GM19455 (cell line): Measurements from ENCODE around the gene ACVR2B.

Source experiments
- ATAC-seq: cut with Tn5 transposase; IDR thresholded peaks from one replicate; pipeline ENCODE4 v1.9.1; 2021; ENCODE audit not compliant: unreplicated experiment

ACVR2B gene

DNA sequence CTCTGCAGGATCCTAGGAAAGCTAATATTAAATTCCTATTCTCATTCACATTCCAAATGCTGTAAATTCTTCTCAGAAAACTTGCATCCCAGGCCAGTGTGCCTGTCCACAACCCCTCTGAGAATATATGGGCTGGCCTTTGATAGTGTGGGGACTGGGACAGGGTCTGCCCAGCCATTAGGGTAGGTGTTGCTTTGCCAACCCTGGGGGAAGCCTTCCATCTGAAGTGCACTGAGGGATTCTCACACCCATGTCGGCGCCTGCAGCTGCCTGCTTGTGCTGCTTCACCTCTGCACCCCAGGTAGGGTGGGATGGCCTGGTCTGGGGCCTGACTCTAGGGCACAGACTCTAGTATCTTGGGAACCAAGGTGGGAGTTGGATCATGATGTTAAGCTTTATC lies 27.2 kb downstream of the ACVR2B start:
- no peak for ATAC-seq

DNA sequence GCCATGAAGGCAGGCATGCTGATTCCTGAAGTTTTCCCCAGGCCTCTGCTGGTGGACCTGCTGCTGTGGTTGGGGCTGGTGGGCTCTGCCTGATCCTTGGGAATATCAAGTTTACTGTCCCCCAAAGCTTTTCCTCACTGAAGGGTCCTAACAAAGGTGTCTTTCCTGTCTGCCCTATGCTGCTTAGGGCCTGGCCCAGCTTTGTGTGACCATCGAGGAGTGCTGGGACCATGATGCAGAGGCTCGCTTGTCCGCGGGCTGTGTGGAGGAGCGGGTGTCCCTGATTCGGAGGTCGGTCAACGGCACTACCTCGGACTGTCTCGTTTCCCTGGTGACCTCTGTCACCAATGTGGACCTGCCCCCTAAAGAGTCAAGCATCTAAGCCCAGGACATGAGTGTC lies 29.3 kb downstream of the ACVR2B start:
- ATAC-seq, result no peak

DNA sequence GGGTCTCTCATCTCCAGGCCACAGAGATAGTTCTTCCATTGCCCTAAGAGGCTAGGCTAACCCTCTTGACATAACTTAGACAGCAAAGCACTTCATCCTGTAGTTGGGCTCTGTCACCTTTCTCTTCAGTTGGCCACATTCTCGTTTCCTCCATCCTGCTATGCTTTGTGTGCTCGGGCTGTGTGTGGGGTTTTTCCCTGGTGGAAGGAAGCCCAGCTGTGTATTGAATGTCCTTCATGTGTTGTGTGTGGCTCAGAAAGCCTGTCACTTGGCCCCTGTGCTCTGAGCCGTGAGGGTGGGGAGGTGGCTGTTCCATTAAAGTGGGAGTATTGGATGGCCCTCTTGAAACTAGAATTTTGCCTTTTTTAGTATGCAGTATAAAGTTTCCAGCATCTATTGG lies 33.6 kb downstream of the ACVR2B start:
- ATAC-seq, result no peak

DNA sequence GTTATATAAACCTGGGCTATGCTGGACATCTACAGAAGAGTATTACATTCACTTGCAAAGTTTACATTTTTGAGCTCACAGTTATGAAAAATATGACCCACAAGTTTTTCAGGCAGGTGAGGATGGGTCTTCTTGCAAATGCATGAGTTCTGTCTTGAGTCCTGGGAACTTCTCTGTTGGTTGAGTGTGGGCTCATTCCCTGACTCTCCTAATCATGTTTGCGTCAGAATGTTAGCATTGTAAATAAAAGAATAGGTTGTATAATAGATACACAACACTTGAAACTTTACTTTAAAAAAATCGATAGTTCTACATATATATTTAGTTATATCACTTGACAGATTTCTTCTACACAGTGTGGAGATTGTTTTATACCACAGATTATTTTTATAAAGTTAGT lies 35.3 kb downstream of the ACVR2B start:
- no peak for ATAC-seq

DNA sequence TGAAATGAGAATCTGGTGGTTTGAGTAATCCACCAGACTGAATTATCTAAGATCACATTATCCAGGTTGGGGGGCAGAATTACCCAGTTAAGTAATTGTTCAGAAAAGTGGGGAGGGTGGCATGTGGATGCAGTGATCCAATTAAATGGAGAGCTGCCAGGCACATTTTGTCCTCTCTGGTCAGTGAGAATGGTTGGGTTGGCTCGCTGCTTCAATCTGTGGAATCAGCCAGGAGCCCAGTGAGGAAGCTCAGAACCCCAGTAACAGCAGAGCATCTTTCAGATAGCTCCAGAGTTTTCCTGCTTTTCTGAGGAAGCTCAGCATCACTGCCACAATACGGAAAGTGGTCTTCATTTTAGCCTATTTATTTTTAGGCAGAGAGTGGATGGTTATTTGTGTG lies 36.1 kb downstream of the ACVR2B start:
- ATAC-seq, result no peak

DNA sequence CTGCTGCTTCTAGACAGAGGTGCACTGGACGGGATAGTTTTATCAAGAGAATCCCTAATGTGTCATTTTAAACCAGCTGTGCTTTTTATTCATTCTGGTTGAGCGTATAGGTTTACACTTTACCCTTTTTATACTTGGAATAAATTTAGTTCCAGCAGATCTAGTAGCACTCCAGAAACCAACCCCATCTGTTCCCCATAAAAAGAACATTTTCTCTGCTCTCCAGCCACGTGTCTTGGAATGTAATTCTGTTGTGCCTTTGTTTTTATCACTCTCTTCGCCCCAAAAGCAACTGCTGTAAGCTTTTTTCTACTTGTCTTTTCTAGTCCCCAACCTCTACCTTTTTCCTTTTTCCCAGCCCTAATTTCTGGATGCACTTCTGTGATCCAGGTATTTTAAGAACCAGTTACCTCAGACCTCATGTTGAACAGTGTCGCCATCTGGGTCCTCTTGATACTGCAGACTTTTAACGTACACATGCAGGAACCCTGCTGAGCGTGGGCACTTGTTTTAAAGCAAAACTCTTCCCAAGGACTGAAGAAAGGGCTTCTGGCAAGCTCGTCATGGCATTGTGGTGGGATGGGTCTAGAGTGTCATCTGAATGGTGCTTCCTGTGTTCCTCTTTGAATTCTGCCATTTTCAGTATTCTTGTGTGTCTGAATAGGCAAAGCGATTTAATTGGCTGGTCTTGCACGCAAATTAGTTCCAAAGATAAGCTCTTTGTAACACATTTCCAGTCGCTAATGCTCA lies 36.8 kb downstream of the ACVR2B start:
- ATAC-seq, result no peak

DNA sequence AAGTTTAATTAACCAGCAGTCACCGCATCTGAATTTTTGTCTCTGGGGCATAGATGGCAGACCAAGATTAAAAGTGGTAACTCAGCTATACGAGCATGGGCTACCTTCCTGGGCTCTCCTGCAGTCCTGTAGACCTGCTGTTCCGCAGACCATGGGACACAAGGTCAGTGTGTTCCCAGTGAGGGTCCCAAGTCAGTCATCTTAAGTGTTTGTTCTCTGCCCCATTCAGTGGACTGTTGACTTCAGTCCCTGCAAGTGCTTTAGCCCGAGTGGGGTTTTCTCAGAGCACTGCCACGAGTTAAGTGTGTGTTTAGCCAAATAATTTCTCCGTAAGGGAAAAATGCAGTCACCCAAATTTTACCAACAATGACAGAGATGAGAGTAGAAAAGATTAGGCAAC lies 37.5 kb downstream of the ACVR2B start:
- no peak for ATAC-seq

DNA sequence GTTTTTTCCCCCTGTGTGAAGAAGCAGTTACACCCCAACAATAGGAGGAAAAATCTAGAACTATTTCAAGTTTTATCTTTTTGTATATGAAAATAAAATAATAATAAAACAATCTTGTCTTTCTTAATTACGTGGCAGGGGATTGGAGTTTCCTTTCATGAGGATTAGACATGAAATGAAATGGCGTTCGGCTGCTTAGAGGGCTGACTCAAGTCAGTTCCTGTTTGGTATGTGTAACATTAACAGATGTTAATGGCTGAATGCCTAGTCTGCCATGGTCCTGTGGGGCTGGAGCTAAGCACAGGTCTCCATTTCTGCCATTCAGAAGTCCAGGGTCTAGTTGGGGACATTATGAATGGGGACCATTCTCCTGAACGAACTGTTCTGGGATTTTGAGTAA lies 39.3 kb downstream of the ACVR2B start:
- no peak for ATAC-seq

DNA sequence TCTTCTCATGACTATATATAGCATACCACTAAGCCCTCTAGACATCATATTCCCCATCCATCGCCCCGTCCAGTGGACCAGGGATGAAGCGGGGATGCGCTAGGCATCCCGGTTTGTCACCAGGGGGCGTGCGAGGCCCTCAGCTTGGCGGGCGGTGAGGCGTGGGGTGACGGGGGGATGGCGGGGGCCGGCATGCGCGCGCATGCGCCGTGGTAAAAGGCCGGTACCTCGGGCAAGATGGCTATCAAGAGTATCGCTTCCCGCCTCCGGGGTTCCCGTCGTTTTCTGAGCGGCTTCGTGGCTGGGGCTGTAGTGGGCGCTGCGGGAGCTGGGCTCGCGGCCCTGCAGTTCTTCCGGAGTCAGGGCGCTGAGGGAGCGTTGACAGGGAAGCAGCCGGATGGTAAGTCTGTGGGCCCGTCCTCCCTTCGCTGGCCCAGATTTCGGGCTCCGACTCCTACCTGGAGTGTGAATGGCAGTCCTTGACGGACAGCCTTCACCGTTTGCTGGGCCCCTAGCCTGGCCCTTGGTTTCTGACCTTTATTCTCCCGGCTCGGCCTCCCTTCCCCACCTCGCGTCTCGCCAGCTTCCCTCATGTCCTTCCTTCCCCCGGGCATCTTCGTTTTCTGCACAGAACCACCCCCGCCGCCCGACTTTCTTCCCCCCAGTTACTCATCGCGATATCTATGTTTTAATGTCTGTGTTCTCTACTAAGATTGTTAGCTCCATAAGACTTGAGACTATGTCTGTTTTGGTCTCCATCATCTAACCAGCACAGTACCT lies 42.6 kb downstream of the ACVR2B start, which contains the start of gene EXOG:
Gene EXOG (plus strand): TSS at position 210 of the 780 bp plus-strand sequence. CDS start 28 bp downstream, at position 238.
- ATAC-seq, result peak; percentile 87

DNA sequence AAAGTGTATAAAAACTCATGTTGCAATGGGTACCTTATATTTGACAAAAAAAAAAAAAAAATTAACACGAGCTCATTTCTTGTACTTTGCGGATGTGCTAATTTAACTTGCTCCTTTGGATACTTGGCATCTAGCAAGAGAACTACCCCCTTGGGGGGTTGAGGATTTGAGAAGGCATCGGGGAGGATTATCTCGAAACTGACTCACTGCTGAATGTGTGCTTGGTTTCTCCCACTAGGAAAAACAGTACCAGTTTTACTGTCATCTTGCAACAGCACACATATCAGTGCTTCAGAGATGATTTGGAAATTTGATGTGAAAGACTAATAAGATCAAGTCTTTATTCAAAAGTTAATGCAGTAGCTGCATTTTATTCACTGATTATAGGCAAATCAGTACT lies 43.3 kb downstream of the ACVR2B start:
- ATAC-seq, result no peak

DNA sequence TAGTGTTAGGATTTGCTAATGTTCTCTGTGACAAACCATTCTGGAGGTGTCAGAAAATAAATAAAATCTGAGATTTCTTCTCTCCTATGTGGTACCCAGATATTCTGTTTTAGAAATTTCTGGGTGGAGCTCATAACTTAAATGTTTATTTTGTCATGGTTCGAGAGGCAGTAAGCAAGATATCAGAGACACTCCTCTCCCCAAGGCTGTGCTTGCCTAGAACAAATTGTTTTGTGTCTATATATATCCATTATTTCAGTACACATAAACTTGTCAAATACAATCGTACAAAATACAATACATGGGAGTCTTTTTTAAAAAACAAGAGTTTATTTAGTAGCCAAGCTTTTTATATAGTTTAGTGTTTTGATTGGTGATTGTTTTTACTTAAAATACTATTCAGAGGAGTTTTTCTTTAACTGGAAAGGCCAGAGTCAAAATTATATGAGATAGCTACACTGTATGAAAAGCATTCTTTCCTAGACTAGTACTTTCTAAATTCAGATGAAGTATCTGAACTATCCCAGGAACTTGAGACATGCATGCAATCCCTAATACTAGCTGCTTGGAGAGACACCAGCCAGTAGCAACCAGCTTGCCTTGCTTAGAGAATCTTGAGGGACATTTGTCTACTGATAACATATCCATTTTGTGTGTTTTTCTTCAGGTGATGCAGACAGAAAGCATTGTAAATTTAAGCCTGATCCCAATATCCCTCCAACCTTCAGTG lies 47.2 kb downstream of the ACVR2B start:
- no peak for ATAC-seq

DNA sequence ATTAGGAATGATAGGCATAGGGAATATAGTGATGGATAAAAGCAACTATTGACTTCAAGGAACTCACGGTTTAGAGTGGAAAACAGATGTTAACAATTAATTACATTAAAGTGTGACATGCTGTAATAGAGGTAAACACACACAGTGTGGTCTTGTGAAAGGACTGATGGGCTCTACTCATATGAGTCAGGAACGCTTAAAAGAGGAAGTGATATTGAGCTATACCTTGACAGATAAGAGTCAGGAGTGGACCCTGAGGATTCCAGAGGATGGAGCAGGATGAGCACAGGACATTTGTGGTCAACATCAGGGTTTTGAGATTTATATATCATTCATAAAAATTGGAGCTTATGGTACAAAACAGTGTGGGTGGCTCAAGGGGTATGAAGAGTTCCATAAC lies 53.4 kb downstream of the ACVR2B start:
- ATAC-seq, result peak; percentile 82

DNA sequence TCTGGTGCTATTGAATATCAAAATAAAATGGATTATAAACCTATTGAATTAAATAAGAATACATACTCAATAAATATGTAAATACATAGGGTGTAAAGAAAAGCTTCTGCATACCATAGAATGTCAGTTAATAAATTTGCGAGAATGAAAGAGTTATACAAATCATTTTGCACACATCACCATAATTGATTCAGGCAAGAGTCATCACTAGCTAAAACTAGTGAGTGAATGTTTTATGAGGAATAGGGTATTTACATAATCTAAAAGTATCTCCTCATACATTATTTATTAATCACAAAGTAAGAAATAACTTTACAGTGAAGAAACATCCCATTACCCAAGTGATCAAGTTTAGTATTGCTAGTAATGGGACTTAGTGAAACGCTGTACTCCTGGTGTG lies 56.0 kb downstream of the ACVR2B start:
- no peak for ATAC-seq

DNA sequence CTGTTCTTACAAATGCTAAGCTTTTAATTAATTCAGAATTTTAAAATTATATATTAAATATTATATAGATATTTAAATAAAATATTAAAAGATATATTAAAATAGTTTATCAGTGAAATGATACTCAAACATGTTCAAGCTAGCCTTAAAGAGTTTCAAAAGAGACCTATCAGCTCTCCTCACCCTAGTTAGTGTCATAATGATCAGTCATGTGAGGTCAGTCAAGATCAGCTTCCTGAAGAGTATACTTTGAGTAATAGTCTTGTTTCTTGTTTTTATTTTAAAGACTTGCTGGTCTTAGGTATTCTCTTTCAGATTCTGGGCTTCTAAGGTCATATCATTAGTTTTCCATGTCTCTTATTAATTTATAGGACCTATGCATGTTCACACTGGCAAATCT lies 56.9 kb downstream of the ACVR2B start:
- no peak for ATAC-seq

DNA sequence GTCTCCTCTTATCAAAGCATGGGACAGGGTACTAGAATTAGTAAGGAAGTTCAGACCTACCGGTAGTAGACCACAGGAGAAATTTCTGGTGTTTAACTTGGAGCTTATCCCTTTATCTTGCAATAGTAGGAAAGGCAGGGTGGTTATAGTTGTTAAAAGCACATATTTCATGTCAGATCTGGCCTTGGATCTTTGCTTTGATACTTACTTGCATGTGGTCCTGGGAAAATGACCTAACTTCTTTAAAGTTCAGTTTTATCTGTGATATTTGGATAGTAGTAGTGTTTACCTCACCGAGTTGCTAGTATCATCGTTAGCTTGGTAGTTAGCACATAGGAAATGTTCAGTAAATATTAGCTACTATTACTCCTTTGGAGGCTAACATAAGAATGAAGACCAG lies 57.9 kb downstream of the ACVR2B start:
- ATAC-seq, result no peak

DNA sequence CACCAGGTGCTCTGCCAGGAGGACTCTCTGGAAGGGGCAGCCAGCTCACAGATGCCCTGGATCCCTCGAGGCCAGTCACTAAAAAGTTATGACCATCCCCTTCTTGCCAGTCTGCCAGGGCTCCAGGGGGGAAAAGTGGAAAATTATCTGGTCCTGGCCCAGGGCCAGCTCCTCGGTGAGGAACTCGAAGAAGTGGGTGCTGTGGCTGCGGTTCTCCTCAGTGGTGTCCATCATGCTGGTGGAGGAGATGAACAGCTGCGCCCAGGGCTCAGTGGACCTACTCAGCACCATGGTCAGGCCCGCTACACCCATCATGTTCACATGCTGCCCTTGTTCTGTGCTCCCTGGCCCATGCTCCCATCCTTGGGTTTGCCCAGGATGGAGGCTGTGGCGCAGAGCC lies 61.7 kb downstream of the ACVR2B start:
- ATAC-seq, result no peak

DNA sequence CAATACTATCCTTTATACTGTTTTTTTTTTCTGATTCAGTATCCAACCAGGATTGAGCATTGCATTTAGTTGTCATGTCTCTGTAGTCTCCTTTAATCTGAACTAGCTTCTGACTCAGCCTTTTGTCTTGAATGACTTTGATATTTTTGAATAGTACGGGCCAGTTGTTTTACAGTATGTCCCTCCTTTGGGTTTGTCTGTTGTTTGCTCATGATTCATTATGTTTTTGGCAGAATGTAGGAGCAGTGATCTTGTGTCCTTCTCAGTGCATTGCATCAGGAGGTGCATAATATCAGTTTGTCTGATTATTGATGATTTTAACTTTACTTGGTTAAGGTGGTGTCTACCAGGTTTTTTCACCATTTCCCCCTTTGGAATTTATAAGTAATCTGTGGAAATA lies 63.0 kb downstream of the ACVR2B start:
- ATAC-seq, result no peak

DNA sequence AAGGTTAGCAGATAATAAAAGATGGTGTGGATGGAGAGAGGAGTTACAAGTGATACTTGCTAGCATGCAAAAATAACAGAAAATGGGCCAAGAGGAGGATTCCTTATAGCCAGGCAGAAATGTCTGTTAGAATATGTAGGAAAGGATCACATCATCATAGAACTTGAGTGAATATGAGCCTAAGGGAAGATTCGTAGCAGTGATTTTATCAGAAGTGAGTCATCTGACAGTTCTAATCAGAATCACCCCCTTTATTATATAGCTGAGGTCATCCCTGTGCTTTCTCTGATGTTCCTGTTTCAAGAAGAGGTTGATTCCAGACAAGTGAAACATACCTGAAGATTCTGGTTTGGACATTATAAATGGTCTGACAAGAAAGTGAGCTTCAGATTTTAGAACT lies 65.3 kb downstream of the ACVR2B start:
- ATAC-seq, result no peak

DNA sequence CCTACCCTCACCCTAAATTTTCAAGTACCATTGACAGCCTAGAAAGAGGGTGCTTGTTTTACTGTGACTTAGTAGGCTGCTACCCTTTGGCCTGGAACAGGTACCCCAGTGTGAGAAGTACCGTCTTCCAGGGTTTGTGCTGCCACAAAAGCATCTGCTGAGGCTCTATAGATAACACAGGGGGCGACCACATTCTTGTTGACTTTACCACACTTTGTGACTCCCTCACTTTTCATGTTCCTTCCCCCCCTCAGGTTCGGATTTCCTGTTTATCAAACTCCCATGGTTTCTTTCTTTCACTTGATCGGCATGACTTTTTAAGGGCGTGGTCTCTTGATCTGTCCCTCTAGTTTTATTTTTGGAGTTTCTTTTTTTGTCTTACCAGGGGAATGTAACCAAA lies 66.0 kb downstream of the ACVR2B start:
- ATAC-seq, result no peak

DNA sequence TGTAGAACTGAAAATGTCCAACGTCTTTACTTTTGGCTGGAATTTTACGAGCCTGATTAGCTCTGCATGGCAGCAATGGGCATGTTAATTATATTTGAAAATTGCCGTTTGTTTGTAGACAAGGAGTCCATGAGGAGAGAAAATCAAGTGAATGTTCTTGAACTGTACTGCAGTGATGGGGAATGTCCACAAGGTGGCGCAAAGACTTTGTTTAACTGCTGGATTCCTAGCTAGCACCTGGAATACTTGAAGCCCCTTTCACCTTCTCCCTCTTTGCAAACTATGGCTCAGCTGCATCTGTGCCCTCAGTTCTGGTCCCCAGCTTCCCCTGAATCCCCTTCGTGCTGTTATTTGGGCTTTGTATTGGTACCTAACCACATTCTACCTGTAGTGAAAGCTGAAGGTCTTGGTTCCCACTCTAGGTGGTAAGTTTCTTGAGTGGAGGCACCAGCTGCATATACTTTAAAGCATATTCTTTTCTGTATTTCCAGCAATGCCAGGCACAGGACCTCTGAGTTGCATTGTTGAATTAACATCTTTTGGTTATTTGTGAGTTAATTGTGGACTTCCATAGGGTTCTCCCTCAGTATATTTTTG lies 67.8 kb downstream of the ACVR2B start:
- no peak for ATAC-seq

DNA sequence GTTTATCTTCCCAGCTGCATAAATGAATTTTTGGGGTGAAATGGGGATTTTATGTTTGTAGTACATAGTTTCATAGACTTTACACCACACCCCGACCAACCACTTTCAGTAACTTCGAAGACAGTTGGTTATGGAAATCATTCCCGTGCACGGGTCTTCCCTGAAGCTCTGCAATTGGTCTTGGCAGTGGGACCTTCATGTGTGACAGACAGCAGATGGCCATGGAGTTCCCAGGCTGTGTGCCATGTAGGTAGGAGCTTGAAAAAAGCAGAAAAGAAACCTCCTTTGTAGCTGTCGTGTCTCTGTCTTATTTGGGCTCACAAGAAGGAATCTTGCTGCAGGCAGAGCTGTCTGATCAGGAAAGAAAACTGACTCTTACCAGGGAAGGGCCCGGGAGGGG lies 68.3 kb downstream of the ACVR2B start:
- no peak for ATAC-seq
